SK-N-SH (cell line): ENCODE data around the gene PIP4K2A. TPM values are rescaled to one million over a fixed set of nuclear protein-coding genes. Genes with fewer than 3 reads are reported as not detected.

Source experiments
- CTCF ChIA-PET: fragments of 300-600, 350-600 bp; formaldehyde crosslinking; extraction: SDS; loops from one replicate; lab custom pipeline; 2021; lab: Yijun Ruan, JAX
- POLR2A ChIA-PET: fragments of 350-600 bp; sonication (Branson Sonifier 250); formaldehyde crosslinking; extraction: SDS; loops from one replicate; lab custom pipeline; 2020; ENCODE audit warnings: antibody characterized with exemption, inconsistent platforms; lab: Yijun Ruan, JAX
- DNase-seq: peaks from one replicate; pipeline ENCODE4 v3.0.0; 2012
- H2AFZ ChIP-seq: fragments of 200-600 bp; sonication (generic); 2 replicates; pipeline ENCODE4 v1.8.1; 2016; ENCODE audit warnings: antibody characterized with exemption, mild to moderate bottlenecking, low read depth
- H3F3A ChIP-seq: fragments of 200-600 bp; sonication (generic); replicated peaks from 2 replicates; pipeline ENCODE3; 2016; ENCODE audit warnings: antibody characterized with exemption, mild to moderate bottlenecking; ENCODE audit not compliant: insufficient read depth
- H3K27ac ChIP-seq, 2 experiments: fragments of 200-500 bp in 1 of 2; fragments of 200-600 bp in 1 of 2; sonication (Bioruptor generic) in 1 of 2; sonication (generic), shearing (Covaris generic) in 1 of 2; 2 replicates each; pipeline versions ENCODE4 v1.5.1 to v1.6.1; 2014 to 2016; ENCODE audit warnings: low read depth in 2 of 2, inconsistent platforms in 1 of 2, low read length in 1 of 2, mild to moderate bottlenecking in 1 of 2, mixed read lengths in 1 of 2
- H3K27me3 ChIP-seq: fragments of 200-600 bp; sonication (generic), shearing (Covaris generic); 2 replicates; pipeline ENCODE4 v1.6.1; 2016; ENCODE audit warnings: mixed run types; ENCODE audit not compliant: insufficient read depth
- H3K36me3 ChIP-seq, 2 experiments: fragments of 200-500 bp in 1 of 2; fragments of 200-600 bp in 1 of 2; sonication (Bioruptor generic) in 1 of 2; sonication (generic) in 1 of 2; replicated peaks in 1 of 2; 2 replicates each; pipeline versions ENCODE3 to v1.5.1; 2014 to 2016; ENCODE audit warnings: low read length in 1 of 2, mild to moderate bottlenecking in 1 of 2; ENCODE audit not compliant: insufficient read depth in 2 of 2, control insufficient read depth in 1 of 2
- H3K4me1 ChIP-seq, 2 experiments: fragments of 200-500 bp in 1 of 2; fragments of 200-600 bp in 1 of 2; sonication (Bioruptor generic) in 1 of 2; sonication (generic), shearing (Covaris generic) in 1 of 2; 2 replicates each; pipeline versions ENCODE4 v1.5.1 to v1.6.1; 2014 to 2016; ENCODE audit warnings: low read depth in 1 of 2, low read length in 1 of 2, mixed run types in 1 of 2; ENCODE audit not compliant: insufficient read depth in 2 of 2, control insufficient read depth in 1 of 2
- H3K4me2 ChIP-seq: fragments of 200-600 bp; sonication (generic), shearing (Covaris generic); 2 replicates; pipeline ENCODE4 v1.6.1; 2017; ENCODE audit warnings: mixed run types
- H3K4me3 ChIP-seq, 2 experiments: fragments of 200-500 bp in 1 of 2; fragments of 200-600 bp in 1 of 2; sonication (Bioruptor generic) in 1 of 2; sonication (generic), shearing (Covaris generic) in 1 of 2; 2 replicates each; pipeline versions ENCODE4 v1.5.1 to v1.8.1; 2014 to 2016; ENCODE audit warnings: low read depth in 2 of 2, inconsistent platforms in 1 of 2, low read length in 1 of 2, mild to moderate bottlenecking in 1 of 2, mixed read lengths in 1 of 2, moderate library complexity in 1 of 2
- H3K79me2 ChIP-seq: fragments of 200-600 bp; sonication (generic); 2 replicates; pipeline ENCODE4 v1.8.1; 2017; ENCODE audit warnings: mild to moderate bottlenecking; ENCODE audit not compliant: insufficient read depth
- H3K9ac ChIP-seq: fragments of 200-600 bp; sonication (generic); 2 replicates; pipeline ENCODE4 v1.6.1; 2017; ENCODE audit warnings: mixed run types
- H3K9me2 ChIP-seq: fragments of 200-600 bp; sonication (generic); 2 replicates; pipeline ENCODE4 v1.6.1; 2017; ENCODE audit warnings: mixed run types
- H3K9me3 ChIP-seq: fragments of 200-600 bp; sonication (generic); 2 replicates; pipeline ENCODE4 v1.6.1; 2017; ENCODE audit warnings: mixed run types, mild to moderate bottlenecking, moderate library complexity
- H4K20me1 ChIP-seq: fragments of 200-600 bp; sonication (generic); 2 replicates; pipeline ENCODE4 v1.6.1; 2017; ENCODE audit warnings: mild to moderate bottlenecking, mixed run types; ENCODE audit not compliant: insufficient read depth
- CHD2 ChIP-seq: fragments of 150-350 bp; IDR thresholded peaks from 2 replicates; pipeline ENCODE4 v1.6.1; 2018; ENCODE audit warnings: low read length; ENCODE audit not compliant: partially characterized antibody
- ELF1 ChIP-seq: IDR thresholded peaks from 2 replicates; pipeline ENCODE4 v1.4.0; 2012
- EZH2phosphoT487 ChIP-seq: fragments of 200-600 bp; sonication (generic); IDR thresholded peaks from 2 replicates; pipeline ENCODE4 v1.6.1; 2017; ENCODE audit warnings: low read depth, mixed run types, mild to moderate bottlenecking, antibody characterized with exemption, moderate library complexity, borderline replicate concordance
- FOSL2 ChIP-seq: IDR thresholded peaks from 2 replicates; pipeline ENCODE4 v1.4.0; 2012; ENCODE audit warnings: low read depth, mild to moderate bottlenecking, moderate library complexity, borderline replicate concordance
- FOXJ3 ChIP-seq: sonication (generic); formaldehyde crosslinking; IDR thresholded peaks from 2 replicates; pipeline ENCODE4 v1.5.1; 2020; ENCODE audit warnings: mild to moderate bottlenecking, missing genetic modification reagents
- FOXM1 ChIP-seq: IDR thresholded peaks from 2 replicates; pipeline ENCODE4 v1.4.0; 2012; ENCODE audit warnings: low read depth, mild to moderate bottlenecking
- MXI1 ChIP-seq: IDR thresholded peaks from 2 replicates; pipeline ENCODE4 v1.6.1; 2012; ENCODE audit warnings: mild to moderate bottlenecking, low read depth, low read length, improper control_type of control experiment
- NFIC ChIP-seq: IDR thresholded peaks from 2 replicates; pipeline ENCODE4 v1.4.0; 2012; ENCODE audit warnings: borderline replicate concordance
- POLR2AphosphoS5 ChIP-seq: IDR thresholded peaks from 2 replicates; pipeline ENCODE4 v1.6.1; 2012; ENCODE audit warnings: low read depth, low read length
- RAD21 ChIP-seq: IDR thresholded peaks from 2 replicates; pipeline ENCODE4 v1.6.1; 2012; ENCODE audit warnings: mild to moderate bottlenecking, low read length
- RCOR1 ChIP-seq: fragments of 150-350 bp; IDR thresholded peaks from 2 replicates; pipeline ENCODE4 v1.6.1; 2017; ENCODE audit warnings: antibody characterized with exemption, low read length
- RFX5 ChIP-seq: IDR thresholded peaks from 2 replicates; pipeline ENCODE4 v1.6.1; 2012; ENCODE audit warnings: mild to moderate bottlenecking, improper control_type of control experiment, low read length
- RXRA ChIP-seq: IDR thresholded peaks from 2 replicates; pipeline ENCODE4 v1.4.0; 2012; ENCODE audit warnings: low read depth, mild to moderate bottlenecking, borderline replicate concordance
- SIN3A ChIP-seq: IDR thresholded peaks from 2 replicates; pipeline ENCODE4 v1.6.1; 2012; ENCODE audit warnings: low read depth, mild to moderate bottlenecking, low read length, moderate library complexity, borderline replicate concordance
- TCF12 ChIP-seq: IDR thresholded peaks from 2 replicates; pipeline ENCODE4 v1.4.0; 2012
- USF1 ChIP-seq: IDR thresholded peaks from 2 replicates; pipeline ENCODE4 v1.4.0; 2012; ENCODE audit warnings: low read depth, borderline replicate concordance
- YY1 ChIP-seq: IDR thresholded peaks from 2 replicates; pipeline ENCODE4 v1.4.0; 2012; ENCODE audit warnings: low read depth, mild to moderate bottlenecking
- WGBS: methylation state at CpG from one replicate; pipeline ENCODE4 v1.1.6; 2017; ENCODE audit warnings: low lambda C conversion rate; 5-methylcytosine and 5-hydroxymethylcytosine counted together
- polyA plus RNA-seq, 3 experiments: library from polyadenylated mRNA; depleted of rRNA; stranded (reverse); fragments of >200 nt; gene quantifications; 2 replicates each; pipeline ENCODE4 v1.2.3, GENCODE V29; 2012
- TF ChIP-seq, protein P1 (sequence below): IDR thresholded peaks from 2 replicates; pipeline ENCODE4 v1.4.0; 2012; ENCODE audit warnings: low read depth, borderline replicate concordance
- TF ChIP-seq, protein P2 (sequence below): fragments of 200-600 bp; sonication (generic); IDR thresholded peaks from 2 replicates; pipeline ENCODE4 v1.6.1; 2017; ENCODE audit warnings: antibody characterized with exemption, mild to moderate bottlenecking, moderate library complexity

The PIP4K2A gene
- polyA plus RNA-seq, 1 of the 3 experiments (the other 2 are of a cell fraction) = 10.8 TPM

- Histone ChIP-seq H3K27ac (no peak overlapping the region), H3K36me3 (no peaks in the 10 kb centered on the region), H2AFZ (no peak overlapping the region), H3K9ac (no peak overlapping the region), H3K4me2 (no peak overlapping the region), H3K27me3 (no peaks in the 10 kb centered on the region), H3K4me3 (no peak overlapping the region), H3F3A (peaks cover 27% of the 10 kb centered on the region), H3K4me1 (peaks cover 16 to 59% of the 10 kb centered on the region in 2 experiments; a peak in 3 of 4 replicates), H3K9me2 (no peaks in the 10 kb centered on the region), H3K79me2 (peaks cover 64% of the 10 kb centered on the region), H4K20me1 (peaks cover 3% of the 10 kb centered on the region; the same call in 1 of the 2 replicates), H3K9me3 (no peaks in the 10 kb centered on the region)
- WGBS = 88% methylated on average over 5 of the region's 5 CpGs
- TF ChIP-seq POLR2AphosphoS5 (no peak), RXRA (no peak), FOSL2 (no peak), CHD2 (no peak), EZH2phosphoT487 (no peak), FOXJ3 (no peak), SIN3A (no peak), RFX5 (no peak), RAD21 (no peak), MXI1 (no peak), TCF12 (no peak), NFIC (no peak), FOXM1 (no peak), RCOR1 (no peak), USF1 (no peak), ELF1 (no peak), YY1 (no peak)
- TF ChIP-seq, protein P1, sequence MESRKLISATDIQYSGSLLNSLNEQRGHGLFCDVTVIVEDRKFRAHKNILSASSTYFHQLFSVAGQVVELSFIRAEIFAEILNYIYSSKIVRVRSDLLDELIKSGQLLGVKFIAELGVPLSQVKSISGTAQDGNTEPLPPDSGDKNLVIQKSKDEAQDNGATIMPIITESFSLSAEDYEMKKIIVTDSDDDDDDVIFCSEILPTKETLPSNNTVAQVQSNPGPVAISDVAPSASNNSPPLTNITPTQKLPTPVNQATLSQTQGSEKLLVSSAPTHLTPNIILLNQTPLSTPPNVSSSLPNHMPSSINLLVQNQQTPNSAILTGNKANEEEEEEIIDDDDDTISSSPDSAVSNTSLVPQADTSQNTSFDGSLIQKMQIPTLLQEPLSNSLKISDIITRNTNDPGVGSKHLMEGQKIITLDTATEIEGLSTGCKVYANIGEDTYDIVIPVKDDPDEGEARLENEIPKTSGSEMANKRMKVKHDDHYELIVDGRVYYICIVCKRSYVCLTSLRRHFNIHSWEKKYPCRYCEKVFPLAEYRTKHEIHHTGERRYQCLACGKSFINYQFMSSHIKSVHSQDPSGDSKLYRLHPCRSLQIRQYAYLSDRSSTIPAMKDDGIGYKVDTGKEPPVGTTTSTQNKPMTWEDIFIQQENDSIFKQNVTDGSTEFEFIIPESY = no peak
- TF ChIP-seq, protein P2, sequence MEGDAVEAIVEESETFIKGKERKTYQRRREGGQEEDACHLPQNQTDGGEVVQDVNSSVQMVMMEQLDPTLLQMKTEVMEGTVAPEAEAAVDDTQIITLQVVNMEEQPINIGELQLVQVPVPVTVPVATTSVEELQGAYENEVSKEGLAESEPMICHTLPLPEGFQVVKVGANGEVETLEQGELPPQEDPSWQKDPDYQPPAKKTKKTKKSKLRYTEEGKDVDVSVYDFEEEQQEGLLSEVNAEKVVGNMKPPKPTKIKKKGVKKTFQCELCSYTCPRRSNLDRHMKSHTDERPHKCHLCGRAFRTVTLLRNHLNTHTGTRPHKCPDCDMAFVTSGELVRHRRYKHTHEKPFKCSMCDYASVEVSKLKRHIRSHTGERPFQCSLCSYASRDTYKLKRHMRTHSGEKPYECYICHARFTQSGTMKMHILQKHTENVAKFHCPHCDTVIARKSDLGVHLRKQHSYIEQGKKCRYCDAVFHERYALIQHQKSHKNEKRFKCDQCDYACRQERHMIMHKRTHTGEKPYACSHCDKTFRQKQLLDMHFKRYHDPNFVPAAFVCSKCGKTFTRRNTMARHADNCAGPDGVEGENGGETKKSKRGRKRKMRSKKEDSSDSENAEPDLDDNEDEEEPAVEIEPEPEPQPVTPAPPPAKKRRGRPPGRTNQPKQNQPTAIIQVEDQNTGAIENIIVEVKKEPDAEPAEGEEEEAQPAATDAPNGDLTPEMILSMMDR = no peak
- ChIA-PET CTCF (interaction anchor here (1.1 kb wide), 1 partner anchor 14 kb away, joined by 3 read pairs; no protein-coding TSS in a partner anchor), POLR2A (no interaction called here)
- DNase-seq = no peak
Measured at GRCh38 chr10:22628309-22628708, 86.1 kb downstream of the PIP4K2A start.
